MM.1S (cell line): ENCODE measurements around the gene GDPGP1.

Source experiments
- EZH2 ChIP-seq: fragments of 300-600 bp; sonication (generic); optimal IDR thresholded peaks from 2 replicates; pipeline ENCODE3; 2017; ENCODE audit warnings: low read depth, mild to moderate bottlenecking, antibody characterized with exemption, low read length, mixed read lengths
- EZH2phosphoT487 ChIP-seq: fragments of 300-600 bp; sonication (generic); IDR thresholded peaks from 2 replicates; pipeline ENCODE4 v1.6.1; 2018; ENCODE audit warnings: antibody characterized with exemption, low read length
- TF ChIP-seq, protein P1 (sequence below): fragments of 300-600 bp; sonication (generic); IDR thresholded peaks from 2 replicates; pipeline ENCODE4 v1.5.1; 2016; ENCODE audit warnings: antibody characterized with exemption, low read length, mixed read lengths

DNA sequence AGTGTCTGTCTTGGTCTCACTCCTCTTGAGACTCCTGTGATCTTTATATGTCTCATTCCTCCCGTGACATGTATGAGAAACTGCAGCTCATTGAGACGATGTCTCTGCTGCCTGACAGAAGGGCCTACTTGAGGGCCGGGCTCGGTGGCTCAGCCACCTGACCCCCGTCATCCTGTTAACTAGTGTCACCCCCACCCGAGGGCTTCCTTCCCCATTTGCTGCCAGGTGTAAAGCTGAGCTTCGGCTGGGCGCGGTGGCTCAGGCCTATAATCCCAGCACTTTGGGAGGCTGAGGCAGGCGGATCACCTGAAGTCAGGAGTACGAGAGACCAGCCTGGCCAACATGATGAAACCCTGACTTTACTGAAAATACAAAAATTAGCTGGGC, 20.2 kb upstream of the GDPGP1 start:
- TF ChIP-seq, protein P1, sequence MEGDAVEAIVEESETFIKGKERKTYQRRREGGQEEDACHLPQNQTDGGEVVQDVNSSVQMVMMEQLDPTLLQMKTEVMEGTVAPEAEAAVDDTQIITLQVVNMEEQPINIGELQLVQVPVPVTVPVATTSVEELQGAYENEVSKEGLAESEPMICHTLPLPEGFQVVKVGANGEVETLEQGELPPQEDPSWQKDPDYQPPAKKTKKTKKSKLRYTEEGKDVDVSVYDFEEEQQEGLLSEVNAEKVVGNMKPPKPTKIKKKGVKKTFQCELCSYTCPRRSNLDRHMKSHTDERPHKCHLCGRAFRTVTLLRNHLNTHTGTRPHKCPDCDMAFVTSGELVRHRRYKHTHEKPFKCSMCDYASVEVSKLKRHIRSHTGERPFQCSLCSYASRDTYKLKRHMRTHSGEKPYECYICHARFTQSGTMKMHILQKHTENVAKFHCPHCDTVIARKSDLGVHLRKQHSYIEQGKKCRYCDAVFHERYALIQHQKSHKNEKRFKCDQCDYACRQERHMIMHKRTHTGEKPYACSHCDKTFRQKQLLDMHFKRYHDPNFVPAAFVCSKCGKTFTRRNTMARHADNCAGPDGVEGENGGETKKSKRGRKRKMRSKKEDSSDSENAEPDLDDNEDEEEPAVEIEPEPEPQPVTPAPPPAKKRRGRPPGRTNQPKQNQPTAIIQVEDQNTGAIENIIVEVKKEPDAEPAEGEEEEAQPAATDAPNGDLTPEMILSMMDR = no peak
- no peak for TF ChIP-seq EZH2
- TF ChIP-seq EZH2phosphoT487 = no peak
